BLaER1 treated with 17β-estradiol and CSF1 and Interleukin-3, amounts not matched to agents 10 nM and 100 nM (cell line): ENCODE measurements around the gene NECTIN4.

Experiments used
- H3K27ac ChIP-seq, 11 experiments: shearing (Covaris generic); formaldehyde crosslinking; 2 replicates each; pipeline ENCODE4 v1.8.1; 2022
- H3K27me3 ChIP-seq, 11 experiments: shearing (Covaris generic); formaldehyde crosslinking; 2 replicates each; pipeline ENCODE4 v1.8.1; 2022
- H3K36me3 ChIP-seq, 11 experiments: shearing (Covaris generic); formaldehyde crosslinking; 2 replicates each; pipeline ENCODE4 v1.8.1; 2022
- H3K4me1 ChIP-seq, 10 experiments: shearing (Covaris generic); formaldehyde crosslinking; 2 replicates each; pipeline ENCODE4 v1.8.1; 2022
- H3K4me2 ChIP-seq, 11 experiments: shearing (Covaris generic); formaldehyde crosslinking; 2 replicates each; pipeline ENCODE4 v1.8.1; 2022
- H3K4me3 ChIP-seq, 10 experiments: shearing (Covaris generic); formaldehyde crosslinking; 2 replicates each; pipeline ENCODE4 v1.8.1; 2022
- H3K9ac ChIP-seq, 11 experiments: shearing (Covaris generic); formaldehyde crosslinking; 2 replicates each; pipeline ENCODE4 v1.8.1; 2022
- H3K9me3 ChIP-seq, 11 experiments: shearing (Covaris generic); formaldehyde crosslinking; replicated peaks in 1 of 11; 2 replicates each; pipeline ENCODE4 v1.8.1; 2022
- H4K20me1 ChIP-seq, 11 experiments: shearing (Covaris generic); formaldehyde crosslinking; 2 replicates each; pipeline ENCODE4 v1.8.1; 2022
- Cebpa-rat ChIP-seq, 11 experiments: shearing (Covaris generic); IDR thresholded peaks; 2 replicates each; pipeline ENCODE4 v1.8.1; 2022

NECTIN4 gene

DNA sequence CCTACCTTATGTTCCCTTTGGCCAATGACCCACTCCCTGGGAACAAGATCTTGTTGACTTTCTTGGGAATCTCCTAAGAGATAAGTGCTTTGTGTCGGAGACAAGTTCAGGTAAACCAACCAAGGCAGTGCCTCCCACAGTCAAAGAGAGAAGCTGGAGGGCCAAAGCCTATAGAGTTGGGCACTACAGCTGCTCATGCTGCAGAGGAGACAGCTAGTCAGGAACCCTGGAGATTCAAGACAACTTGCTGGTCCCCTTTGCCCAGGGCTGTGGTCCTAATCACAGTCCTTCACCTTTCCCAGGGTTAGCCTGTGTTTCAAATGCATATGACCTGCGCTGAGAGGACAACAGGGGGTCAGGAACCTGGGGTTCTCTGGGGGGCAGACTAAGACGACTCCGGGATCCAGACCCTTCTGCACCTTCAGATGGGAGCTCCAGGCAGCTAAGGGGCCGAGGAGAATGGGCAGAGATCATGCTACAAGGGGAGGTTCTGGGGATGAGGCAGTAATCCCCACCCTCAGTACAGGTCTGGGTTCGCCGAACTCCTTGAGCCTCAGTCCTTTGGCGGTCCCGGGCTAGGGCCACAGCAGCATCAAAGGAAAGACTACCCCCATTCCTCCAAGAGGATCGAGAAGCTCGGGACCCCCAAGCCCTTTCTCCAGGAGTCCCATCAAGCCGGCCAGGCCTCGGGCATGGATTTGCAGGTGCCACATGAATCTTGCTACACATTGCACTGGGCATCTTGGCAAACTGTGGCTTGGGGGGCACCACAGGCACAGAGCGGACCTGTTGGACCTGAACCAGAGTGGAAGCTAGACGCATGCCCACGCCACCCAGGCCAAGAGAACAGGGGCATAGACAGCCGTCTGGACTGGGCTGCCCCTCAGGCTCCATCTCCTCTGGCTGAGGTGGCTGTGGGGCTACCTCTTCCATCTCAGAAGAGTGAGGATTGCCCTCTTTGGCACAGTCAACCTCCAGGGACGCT, 41.6 kb downstream of the NECTIN4 start:
- Histone ChIP-seq H3K9me3 (peaks cover 0 to 17% (median 0%) of the 10 kb centered on the region in 11 experiments; a peak in 3 of 22 replicates), H3K9ac (peak overlapping the region in 6 of 11 experiments; percentile 92 to 96 (median 95); a peak in 12 of 22 replicates), H3K27me3 (no peaks in the 10 kb centered on the region), H3K36me3 (peaks cover 57 to 67% (median 61%) of the 10 kb centered on the region in 11 experiments), H3K27ac (peak overlapping the region; percentile 92 to 99 (median 97); a peak in 20 of 22 replicates), H3K4me3 (peak overlapping the region in 6 of 10 experiments; percentile 39 to 93 (median 82); a peak in 7 of 20 replicates), H3K4me1 (peaks cover 27 to 71% (median 45%) of the 10 kb centered on the region in 10 experiments), H4K20me1 (peaks cover 0 to 12% (median 0%) of the 10 kb centered on the region in 11 experiments; a peak in 6 of 22 replicates), H3K4me2 (peak overlapping the region in 10 of 11 experiments; percentile 90 to 98 (median 94); a peak in 17 of 22 replicates)
- TF ChIP-seq Cebpa-rat (IDR thresholded peaks at IDR 0.05) = no peak

DNA sequence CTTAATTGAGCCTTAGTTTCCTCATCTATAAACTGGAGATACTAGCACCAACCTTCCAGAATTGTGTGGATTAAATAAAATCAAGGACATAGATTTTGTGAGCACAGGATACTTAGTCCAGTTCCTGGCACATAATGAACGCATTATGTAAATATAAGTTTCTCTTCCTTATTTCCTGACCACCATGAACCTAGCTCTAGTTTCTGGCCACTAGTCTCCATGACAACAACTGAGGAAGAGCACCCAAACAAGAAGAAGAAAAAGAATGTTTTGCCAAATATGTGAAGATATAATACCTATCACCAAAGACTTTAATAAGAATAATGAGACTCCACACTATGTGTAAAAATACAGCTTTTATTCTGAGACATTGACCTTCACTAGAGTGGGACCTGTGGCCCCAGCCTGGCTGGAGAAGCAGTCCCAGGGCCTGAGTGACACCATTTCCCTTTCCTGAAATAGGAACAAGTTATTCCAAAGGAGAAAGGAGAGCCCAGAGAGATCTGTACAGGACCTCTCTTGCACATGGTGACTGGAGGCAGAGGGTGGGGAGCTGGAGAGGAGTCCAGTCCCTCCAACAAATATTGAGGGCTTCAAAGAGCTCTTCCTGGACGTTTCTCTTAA, 42.6 kb downstream of the NECTIN4 start:
- Histone ChIP-seq H3K9ac (peak overlapping the region; percentile 92 to 97 (median 95); a peak in 21 of 22 replicates), H3K4me3 (peak overlapping the region; percentile 67 to 95 (median 89))

DNA sequence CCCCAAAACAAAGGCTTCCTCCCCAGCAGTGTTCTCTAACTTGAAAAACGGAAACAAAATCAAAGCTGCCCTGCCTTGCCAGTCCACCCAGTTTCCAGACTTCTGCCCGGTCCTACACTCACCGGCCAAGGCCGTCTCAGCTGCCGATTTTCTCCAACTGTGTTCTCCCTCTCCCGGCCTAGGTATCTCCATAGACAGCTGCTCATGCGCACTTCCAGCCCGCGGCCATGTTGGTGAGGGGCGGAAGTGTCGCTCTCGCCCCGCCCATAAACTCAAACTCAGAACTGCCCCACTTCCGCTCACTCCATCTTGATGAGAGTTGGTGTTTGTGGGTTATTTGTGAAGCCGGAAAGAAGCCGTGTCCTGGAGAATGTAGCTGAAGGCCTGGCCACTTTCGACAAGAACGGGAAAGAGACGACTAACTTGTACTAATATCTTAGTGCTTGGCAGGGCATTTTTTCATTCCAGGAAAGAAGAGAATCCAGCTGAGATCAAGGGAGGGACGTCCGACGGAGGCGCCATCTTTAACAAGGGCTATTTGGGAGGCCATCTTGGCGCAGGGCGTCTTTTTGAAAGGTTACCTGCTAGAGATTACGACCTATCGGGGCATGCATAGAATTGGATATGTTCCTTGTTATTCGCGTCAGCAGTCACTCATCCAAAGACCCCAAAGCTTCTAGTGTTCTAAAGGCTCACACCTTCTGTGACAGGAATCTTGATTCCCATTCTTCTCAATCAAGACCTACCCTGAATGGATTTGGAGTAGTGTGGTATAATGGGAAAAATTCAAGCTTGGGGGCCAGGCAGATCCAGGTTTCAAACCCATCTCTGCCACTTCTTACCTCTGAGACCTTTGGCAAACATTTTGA, 43.4 kb downstream of the NECTIN4 start, which contains the start of gene USF1:
USF1 (minus strand) TSS at position 242 of the 869 bp plus-strand sequence. CDS start 2,702 bp downstream, outside the sequence.
- Histone ChIP-seq H3K36me3 (peaks cover 58 to 67% (median 62%) of the 10 kb centered on the region in 11 experiments), H3K4me2 (peak within 1 kb of the TSS; percentile 90 to 98 (median 95)), H4K20me1 (peaks cover 0 to 16% (median 0%) of the 10 kb centered on the region in 11 experiments; a peak in 3 of 22 replicates), H3K27ac (peak within 1 kb of the TSS; percentile 92 to 99 (median 97)), H3K27me3 (no peaks in the 10 kb centered on the region), H3K4me3 (peak within 1 kb of the TSS; percentile 67 to 95 (median 89)), H3K9ac (peak within 1 kb of the TSS; percentile 92 to 97 (median 95)), H3K4me1 (peaks cover 38 to 80% (median 58%) of the 10 kb centered on the region in 10 experiments), H3K9me3 (peaks cover 0 to 13% (median 0%) of the 10 kb centered on the region in 11 experiments; a peak in 3 of 22 replicates)
- no peak for TF ChIP-seq Cebpa-rat (IDR thresholded peaks at IDR 0.05)

More for the DNA sequence above, 42.6 kb downstream of the NECTIN4 start:
- TF ChIP-seq Cebpa-rat (IDR thresholded peaks at IDR 0.05) = no peak
- peaks cover 59 to 67% (median 62%) of the 10 kb centered on the region in 11 experiments for H3K36me3 ChIP-seq
- peak overlapping the region; percentile 90 to 98 (median 94) for H3K4me2 ChIP-seq
- peaks cover 0 to 17% (median 0%) of the 10 kb centered on the region in 11 experiments; a peak in 3 of 22 replicates for H3K9me3 ChIP-seq
- peaks cover 0 to 9% (median 0%) of the 10 kb centered on the region in 11 experiments; a peak in 3 of 22 replicates for H4K20me1 ChIP-seq
- peak overlapping the region; percentile 92 to 99 (median 97) for H3K27ac ChIP-seq
- peaks cover 37 to 76% (median 55%) of the 10 kb centered on the region in 10 experiments for H3K4me1 ChIP-seq
- no peaks in the 10 kb centered on the region for H3K27me3 ChIP-seq

- H3K4me3 ChIP-seq = peak overlapping the region; percentile 67 to 95 (median 89)
- peaks cover 58 to 67% (median 62%) of the 10 kb centered on the region in 11 experiments for H3K36me3 ChIP-seq
- H3K4me2 ChIP-seq = peak overlapping the region; percentile 90 to 98 (median 95)
- no peak for TF ChIP-seq Cebpa-rat (IDR thresholded peaks at IDR 0.05)
- H3K27me3 ChIP-seq = no peaks in the 10 kb centered on the region
- H3K27ac ChIP-seq = peak overlapping the region; percentile 92 to 99 (median 97)
- H3K9me3 ChIP-seq = peaks cover 0 to 8% (median 0%) of the 10 kb centered on the region in 11 experiments; a peak in 2 of 22 replicates
- H3K4me1 ChIP-seq = peaks cover 38 to 73% (median 56%) of the 10 kb centered on the region in 10 experiments
- peak overlapping the region; percentile 92 to 97 (median 95) for H3K9ac ChIP-seq
- H4K20me1 ChIP-seq = peaks cover 0 to 17% (median 0%) of the 10 kb centered on the region in 11 experiments; a peak in 3 of 22 replicates
Measured at GRCh38 chr1:161044908-161045735, 44.2 kb downstream of the NECTIN4 start.

DNA sequence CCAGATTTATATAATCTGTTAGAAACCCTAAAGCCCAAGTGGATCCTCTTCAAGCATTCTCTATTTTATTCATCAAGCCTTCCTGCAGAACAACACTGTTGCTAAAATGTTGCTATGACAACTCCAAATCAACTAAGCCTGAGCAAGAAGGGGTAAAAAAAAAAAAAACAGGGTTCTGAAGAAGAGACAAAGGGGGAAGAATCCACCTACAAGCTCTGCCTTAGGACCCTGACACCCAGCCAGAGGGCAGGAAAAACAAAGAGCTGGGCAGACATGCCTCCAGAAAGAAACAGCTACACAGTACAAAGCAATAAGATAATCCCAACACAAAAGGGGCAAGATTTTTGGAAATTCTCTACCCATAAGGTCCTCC, 44.8 kb downstream of the NECTIN4 start:
- Histone ChIP-seq H3K36me3 (peaks cover 58 to 67% (median 62%) of the 10 kb centered on the region in 11 experiments), H3K9ac (peak overlapping the region; percentile 92 to 97 (median 95)), H3K4me1 (peaks cover 44 to 72% (median 57%) of the 10 kb centered on the region in 10 experiments), H3K4me2 (peak overlapping the region; percentile 90 to 98 (median 95)), H3K27me3 (no peaks in the 10 kb centered on the region), H3K4me3 (peak overlapping the region; percentile 67 to 95 (median 89)), H3K27ac (peak overlapping the region; percentile 92 to 99 (median 97)), H4K20me1 (peaks cover 0 to 21% (median 3%) of the 10 kb centered on the region in 11 experiments; a peak in 8 of 22 replicates), H3K9me3 (peaks cover 0 to 7% (median 0%) of the 10 kb centered on the region in 11 experiments; a peak in 2 of 22 replicates)
- TF ChIP-seq Cebpa-rat (IDR thresholded peaks at IDR 0.05) = no peak

GRCh38 chr1:161039546-161039945, 49.8 kb downstream of the NECTIN4 start:
- Histone ChIP-seq H3K4me3 (peak overlapping the region in 4 of 10 experiments; percentile 71 to 83 (median 72); a peak in 8 of 20 replicates), H3K27ac (peak overlapping the region in 5 of 11 experiments; percentile 77 to 89 (median 89); a peak in 10 of 22 replicates), H3K27me3 (no peaks in the 10 kb centered on the region), H3K4me2 (peak overlapping the region; percentile 95 to 99 (median 98)), H3K9me3 (no peaks in the 10 kb centered on the region), H3K4me1 (peaks cover 71 to 86% (median 79%) of the 10 kb centered on the region in 10 experiments), H3K9ac (peak overlapping the region in 7 of 11 experiments; percentile 16 to 88 (median 85); a peak in 8 of 22 replicates), H4K20me1 (peaks cover 0 to 27% (median 7%) of the 10 kb centered on the region in 11 experiments; a peak in 9 of 22 replicates), H3K36me3 (peaks cover 41 to 61% (median 45%) of the 10 kb centered on the region in 11 experiments)
- TF ChIP-seq Cebpa-rat (IDR thresholded peaks at IDR 0.05) = no peak

GRCh38 chr1:161039154-161039545, 50.2 kb downstream of the NECTIN4 start:
- no peak for TF ChIP-seq Cebpa-rat (IDR thresholded peaks at IDR 0.05)
- H4K20me1 ChIP-seq = peaks cover 0 to 27% (median 7%) of the 10 kb centered on the region in 11 experiments; a peak in 9 of 22 replicates
- H3K9ac ChIP-seq = peak overlapping the region; percentile 76 to 88 (median 83)
- no peaks in the 10 kb centered on the region for H3K27me3 ChIP-seq
- H3K4me2 ChIP-seq = peak overlapping the region; percentile 95 to 99 (median 98)
- peaks cover 41 to 61% (median 45%) of the 10 kb centered on the region in 11 experiments for H3K36me3 ChIP-seq
- H3K4me3 ChIP-seq = peak overlapping the region; percentile 66 to 88 (median 74)
- peak overlapping the region; percentile 36 to 89 (median 80); a peak in 20 of 22 replicates for H3K27ac ChIP-seq
- no peaks in the 10 kb centered on the region for H3K9me3 ChIP-seq
- peaks cover 69 to 88% (median 78%) of the 10 kb centered on the region in 10 experiments for H3K4me1 ChIP-seq
